Endodermal cell (in vitro differentiated cells): Measurements from ENCODE around the gene VWA3B. TPM values are rescaled to one million over a fixed set of nuclear protein-coding genes. Genes with fewer than 3 reads are reported as not detected.

Experiments
- DNase-seq: peaks from one replicate; pipeline ENCODE4 v3.0.0-alpha.2; 2017
- H3K27ac ChIP-seq: 2 replicates; pipeline ENCODE4 v1.5.1; 2013; ENCODE audit warnings: mild to moderate bottlenecking, low read depth, low read length, moderate library complexity
- H3K27me3 ChIP-seq: 2 replicates; pipeline ENCODE4 v1.6.1; 2013; ENCODE audit warnings: mild to moderate bottlenecking, low read length, moderate library complexity; ENCODE audit not compliant: insufficient read depth, control insufficient read depth, poor library complexity, severe bottlenecking
- H3K36me3 ChIP-seq: 2 replicates; pipeline ENCODE4 v1.7.0; 2013; ENCODE audit warnings: mild to moderate bottlenecking, low read length, moderate library complexity; ENCODE audit not compliant: control insufficient read depth, insufficient read depth
- H3K4me1 ChIP-seq: one replicate; pipeline ENCODE4 v1.7.0; 2013; ENCODE audit warnings: low read length; ENCODE audit not compliant: control insufficient read depth, insufficient read depth
- H3K4me3 ChIP-seq: 2 replicates; pipeline ENCODE4 v1.5.1; 2013; ENCODE audit warnings: mild to moderate bottlenecking, low read length, moderate library complexity
- H3K9ac ChIP-seq: 2 replicates; pipeline ENCODE4 v1.6.1; 2013; ENCODE audit warnings: mild to moderate bottlenecking, low read length, moderate library complexity; ENCODE audit not compliant: poor library complexity, severe bottlenecking; ENCODE audit errors: extremely low read depth
- H3K9me3 ChIP-seq: 2 replicates; pipeline ENCODE4 v1.6.1; 2013; ENCODE audit warnings: mild to moderate bottlenecking, low read length, moderate library complexity; ENCODE audit not compliant: control insufficient read depth
- H3K27ac Mint-ChIP-seq: 2 replicates; pipeline ENCODE4 v1.8.0; 2020; ENCODE audit warnings: mixed read lengths
- H3K27me3 Mint-ChIP-seq: 2 replicates; pipeline ENCODE4 v1.8.0; 2021; ENCODE audit warnings: mild to moderate bottlenecking, mixed read lengths; ENCODE audit not compliant: insufficient read depth
- H3K36me3 Mint-ChIP-seq: 2 replicates; pipeline ENCODE4 v1.8.0; 2020; ENCODE audit warnings: low read depth, mixed read lengths
- H3K4me1 Mint-ChIP-seq: 2 replicates; pipeline ENCODE4 v1.8.0; 2020; ENCODE audit warnings: mixed read lengths
- H3K4me3 Mint-ChIP-seq: 2 replicates; pipeline ENCODE4 v1.8.0; 2020; ENCODE audit warnings: mild to moderate bottlenecking, moderate library complexity, mixed read lengths
- H3K9me3 Mint-ChIP-seq: 2 replicates; pipeline ENCODE4 v1.8.0; 2020; ENCODE audit warnings: mild to moderate bottlenecking, mixed read lengths
- CTCF ChIP-seq: fragments of 200-600 bp; sonication (generic); conservative IDR thresholded peaks from 2 replicates; pipeline ENCODE4 v1.5.0; 2021; ENCODE audit warnings: antibody characterized with exemption, mild to moderate bottlenecking
- WGBS, 2 experiments: methylation state at CpG; one replicate each; pipeline versions ENCODE4 v1.1.5 to v1.1.7; 2013; ENCODE audit warnings: missing lambda C conversion rate in 2 of 2, mixed read lengths in 1 of 2; ENCODE audit not compliant: insufficient coverage in 1 of 2, insufficient read length in 1 of 2; 5-methylcytosine and 5-hydroxymethylcytosine counted together
- total RNA-seq, 2 donors: library from RNA; stranded (reverse); fragmentation: NEBNext Ultra II Directional in 1 of 2; extraction: Animal tissue kit (Norgen Biotek cat#: 25700) in 1 of 2; gene quantifications; 2 replicates in 1 of 2; 3 replicates in 1 of 2; pipeline ENCODE4 v1.2.1, GENCODE V29; 2021

The VWA3B gene
- total RNA-seq, 2 donors from 2014 or later, result 0.38 to 0.64 TPM

GRCh38 chr2:98122524-98122923 is 35.6 kb downstream of the VWA3B start:
- Mint-ChIP-seq H3K27ac (no peak overlapping the region), H3K27me3 (peaks cover 38% of the 10 kb centered on the region), H3K9me3 (no peaks in the 10 kb centered on the region), H3K4me3 (no peak overlapping the region), H3K4me1 (peaks cover 15% of the 10 kb centered on the region), H3K36me3 (no peaks in the 10 kb centered on the region)
- WGBS, 2 experiments, result 92 to 100% methylated on average over 3 of the region's 3 CpGs
- Histone ChIP-seq H3K36me3 (no peaks in the 10 kb centered on the region), H3K27me3 (no peaks in the 10 kb centered on the region), H3K9ac (no peak overlapping the region), H3K4me3 (no peak overlapping the region), H3K27ac (no peak overlapping the region), H3K4me1 (peaks cover 11% of the 10 kb centered on the region), H3K9me3 (no peaks in the 10 kb centered on the region)
- no peak for TF ChIP-seq CTCF
- DNase-seq, result no peak

- Histone ChIP-seq H3K9ac (no peak overlapping the region), H3K9me3 (no peaks in the 10 kb centered on the region), H3K27ac (no peak overlapping the region), H3K36me3 (no peaks in the 10 kb centered on the region), H3K4me1 (peaks cover 17% of the 10 kb centered on the region), H3K4me3 (no peak overlapping the region), H3K27me3 (no peaks in the 10 kb centered on the region)
- H3K36me3 Mint-ChIP-seq, result no peaks in the 10 kb centered on the region
- H3K4me1 Mint-ChIP-seq, result peaks cover 22% of the 10 kb centered on the region
- peaks cover 38% of the 10 kb centered on the region for H3K27me3 Mint-ChIP-seq
- TF ChIP-seq CTCF, result no peak
- 70 to 83% methylated on average over 6 to 8 of the region's 8 CpGs for WGBS, 2 experiments
- DNase-seq, result no peak
- no peak overlapping the region for H3K27ac Mint-ChIP-seq
- H3K4me3 Mint-ChIP-seq, result no peak overlapping the region
- no peaks in the 10 kb centered on the region for H3K9me3 Mint-ChIP-seq
These were observed 36.3 kb downstream of the VWA3B start for GRCh38 chr2:98123286-98123685.

GRCh38 chr2:98126061-98126460 is 39.1 kb downstream of the VWA3B start:
- Mint-ChIP-seq H3K9me3 (no peaks in the 10 kb centered on the region), H3K4me1 (peaks cover 48% of the 10 kb centered on the region), H3K36me3 (no peaks in the 10 kb centered on the region), H3K27me3 (peaks cover 34% of the 10 kb centered on the region), H3K4me3 (no peak overlapping the region), H3K27ac (no peak overlapping the region)
- no peak overlapping the region for H3K4me3 ChIP-seq
- H3K36me3 ChIP-seq, result no peaks in the 10 kb centered on the region
- no peak for DNase-seq
- H3K9me3 ChIP-seq, result peaks cover 3% of the 10 kb centered on the region
- no peak overlapping the region for H3K9ac ChIP-seq
- no peak overlapping the region for H3K27ac ChIP-seq
- H3K4me1 ChIP-seq, result peaks cover 20% of the 10 kb centered on the region
- WGBS, 2 experiments, result 91 to 98% methylated on average over 5 of the region's 5 CpGs
- no peaks in the 10 kb centered on the region for H3K27me3 ChIP-seq
- TF ChIP-seq CTCF, result no peak
